NCI-H2107 treated with DMSO at 0.1 percent for 48 hours (cell line): ENCODE measurements around the gene GNAZ.
A peak's percentile ranks its signal among the peaks of the same experiment; 100 is the strongest.
"Not testable (repeated sequence)": the region's sequence is repeated elsewhere in the genome, so short reads cannot be mapped to it uniquely, and the experiment has no call there.

ENCODE experiments used
- DNase-seq: peaks from one replicate; lab custom pipeline; 2025; ENCODE audit not compliant: unreplicated experiment; lab: John Stamatoyannopoulos, UW

Gene GNAZ

GRCh38 chr22:23129149-23129548 lies 58.8 kb downstream of the GNAZ start:
- no peak for DNase-seq

DNA sequence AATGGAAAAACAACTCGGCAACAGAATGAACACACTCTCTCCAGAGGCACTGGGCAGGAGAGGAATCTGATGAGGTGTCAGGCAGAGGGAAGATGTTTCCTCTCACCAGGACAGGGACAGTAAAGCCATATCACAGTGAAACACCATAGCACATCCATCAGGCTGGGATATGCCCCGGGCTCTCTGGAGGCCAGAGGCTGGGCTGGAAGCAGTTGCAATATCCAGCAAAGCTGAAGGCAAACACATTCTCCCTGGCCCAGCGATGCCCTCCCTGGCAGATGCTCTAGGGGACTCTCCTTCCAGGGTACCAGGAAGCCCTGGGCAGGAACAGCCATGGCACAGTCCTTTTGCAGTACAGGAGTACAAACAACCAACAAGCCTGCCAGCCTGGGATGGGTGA lies 60.4 kb downstream of the GNAZ start:
- DNase-seq: no peak

DNA sequence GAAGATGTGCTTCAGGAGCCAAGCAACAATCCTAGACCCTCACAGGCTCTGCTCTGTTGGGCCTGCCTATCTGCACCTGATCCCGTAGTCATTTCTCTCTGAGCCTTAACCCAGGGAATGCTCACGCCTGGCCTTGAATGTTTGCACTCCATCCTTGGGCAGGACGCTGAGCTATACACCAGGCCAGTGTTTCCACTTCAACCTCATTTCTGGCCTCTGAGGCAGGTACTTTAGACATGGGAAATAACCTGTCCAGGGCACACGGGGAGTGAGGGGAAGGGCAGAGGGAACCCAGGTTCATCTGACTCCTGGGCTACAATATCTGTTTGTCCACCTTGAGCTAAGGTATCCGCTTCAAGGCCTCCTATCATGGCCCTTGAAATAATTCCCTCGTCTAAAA lies 61.6 kb downstream of the GNAZ start:
- no peak for DNase-seq

- DNase-seq: no peak
These were observed 62.2 kb downstream of the GNAZ start for GRCh38 chr22:23132376-23133091.

DNA sequence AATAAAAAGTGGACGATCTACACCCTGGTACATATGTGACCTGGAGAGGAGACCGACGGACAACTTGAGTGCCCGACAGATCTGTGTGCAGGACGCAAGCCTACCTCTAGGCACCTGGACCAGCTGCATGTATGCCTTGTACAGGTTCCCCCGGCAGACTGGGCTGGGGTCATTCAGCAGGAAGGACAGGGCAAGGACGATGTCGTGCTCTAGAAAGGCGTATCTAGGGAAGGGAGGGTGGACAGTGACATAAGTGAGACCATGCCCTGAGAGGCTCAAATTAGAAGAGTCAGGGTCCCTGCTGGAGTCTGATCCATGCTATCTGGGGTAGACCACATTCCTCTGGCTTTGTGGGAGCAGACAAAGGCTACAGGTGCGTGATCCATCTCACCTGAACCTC lies 63.6 kb downstream of the GNAZ start:
- DNase-seq: no peak

- DNase-seq: not testable (repeated sequence)
These were observed 66.7 kb downstream of the GNAZ start for GRCh38 chr22:23136991-23137390.

- DNase-seq: no peak
These were observed 67.1 kb downstream of the GNAZ start for GRCh38 chr22:23137468-23137867.

DNA sequence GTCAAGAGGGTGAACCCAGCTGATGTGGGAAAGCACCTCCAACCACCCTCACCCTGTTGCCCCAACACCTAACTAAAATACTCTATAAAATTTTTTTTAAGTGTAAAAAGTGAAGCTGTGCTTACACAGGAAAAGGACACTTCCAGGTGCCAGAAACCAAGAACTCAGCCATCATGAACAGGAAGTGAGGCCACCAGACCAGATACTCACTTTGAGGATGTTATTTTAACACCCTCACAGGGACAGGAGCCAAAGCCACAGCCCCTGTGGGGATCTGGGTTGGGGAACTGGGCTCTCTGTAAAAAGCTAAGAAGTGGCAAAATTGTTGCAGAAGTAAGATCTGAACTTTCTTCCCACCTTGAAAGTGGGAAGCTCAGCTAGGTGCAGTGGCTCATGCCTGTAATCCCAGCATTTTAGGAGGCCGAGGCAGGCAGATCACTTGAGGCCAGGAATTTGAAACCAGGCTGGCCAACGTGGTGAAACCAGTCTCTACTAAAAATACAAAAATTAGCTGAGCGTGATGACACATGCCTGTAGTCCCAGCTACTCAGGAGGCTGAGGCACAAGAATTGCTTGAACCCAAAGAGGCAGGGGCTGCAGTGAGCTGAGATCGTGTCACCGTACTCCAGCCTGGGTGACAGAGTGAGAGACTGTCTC lies 67.7 kb downstream of the GNAZ start:
- no peak for DNase-seq

- no peak for DNase-seq
These were observed 68.5 kb downstream of the GNAZ start for GRCh38 chr22:23138584-23139435.

DNA sequence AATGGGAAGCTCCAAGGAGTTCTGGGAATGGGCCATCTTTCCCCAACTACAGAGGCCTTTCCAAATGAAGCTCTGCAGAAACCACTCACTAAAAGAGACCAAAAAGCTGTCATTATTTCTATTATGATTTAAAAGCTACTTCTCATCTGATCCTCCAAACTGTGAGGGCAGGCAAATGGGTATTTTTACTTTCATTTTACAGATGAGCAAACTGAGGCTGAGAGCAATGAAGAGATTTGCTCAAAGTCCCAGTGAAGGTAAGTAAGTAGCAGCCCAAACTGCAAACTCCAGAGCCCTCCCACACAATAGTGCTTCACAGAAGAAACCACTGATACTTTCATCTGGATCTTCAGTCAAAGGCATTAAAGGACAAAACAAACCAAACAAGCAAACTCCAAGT lies 70.1 kb downstream of the GNAZ start:
- no peak for DNase-seq

DNA sequence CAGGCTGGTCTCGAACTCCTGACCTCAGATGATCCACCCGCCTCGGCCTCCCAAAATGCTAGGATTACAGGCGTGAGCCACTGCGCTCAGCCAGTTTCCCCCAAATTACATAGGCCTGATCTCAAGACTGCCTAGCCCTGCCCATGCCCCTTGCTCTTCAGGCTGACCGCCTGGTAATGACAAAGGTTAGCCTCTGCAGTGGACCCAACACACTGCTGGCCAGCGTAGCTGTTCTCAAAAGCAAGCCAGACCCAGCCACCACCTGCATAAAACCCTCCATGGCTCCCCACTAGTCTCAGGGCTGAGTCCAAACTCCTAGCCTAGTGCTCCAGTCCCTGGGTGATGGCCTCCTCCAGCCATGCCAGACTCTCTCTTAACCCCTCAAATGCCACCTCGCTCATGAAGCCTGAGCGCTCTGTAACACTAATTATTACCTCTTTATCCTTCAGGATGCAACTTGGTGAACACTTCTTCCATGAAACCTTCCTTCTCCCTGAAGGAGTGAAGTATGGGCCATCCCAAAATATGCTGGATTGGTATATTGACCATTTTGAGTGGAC lies 72.3 kb downstream of the GNAZ start:
- no peak for DNase-seq

- DNase-seq: no peak
These were observed 72.8 kb downstream of the GNAZ start for GRCh38 chr22:23143119-23143518.

DNA sequence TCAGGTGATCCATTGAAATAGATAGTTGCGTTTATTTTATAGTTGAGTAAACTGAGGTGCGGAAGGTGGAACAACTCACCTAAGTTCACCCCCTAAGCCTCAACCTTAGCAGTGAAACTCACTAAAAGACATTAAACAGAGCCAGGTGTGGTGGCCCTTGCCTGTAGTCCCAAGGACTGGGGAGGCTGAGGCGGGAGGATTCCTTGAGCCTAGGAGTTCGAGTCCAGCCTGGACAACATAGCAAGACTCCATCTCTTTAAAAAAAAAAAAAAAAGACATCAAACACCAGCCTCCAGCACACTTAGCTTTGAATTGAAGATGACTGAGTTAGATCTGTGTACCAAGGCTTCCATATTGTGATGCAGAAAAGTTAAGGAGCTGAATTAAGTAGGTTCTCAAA lies 74.1 kb downstream of the GNAZ start:
- no peak for DNase-seq

GRCh38 chr22:23144932-23145877 lies 74.9 kb downstream of the GNAZ start, which contains the start of gene RAB36:
TSS of gene RAB36 (plus strand) at chr22:23145477. CDS start at chr22:23146617, 1,140 bp downstream.
- peak; percentile 91 for DNase-seq

- DNase-seq: no peak
These were observed 75.7 kb downstream of the GNAZ start for GRCh38 chr22:23145878-23146470.

DNA sequence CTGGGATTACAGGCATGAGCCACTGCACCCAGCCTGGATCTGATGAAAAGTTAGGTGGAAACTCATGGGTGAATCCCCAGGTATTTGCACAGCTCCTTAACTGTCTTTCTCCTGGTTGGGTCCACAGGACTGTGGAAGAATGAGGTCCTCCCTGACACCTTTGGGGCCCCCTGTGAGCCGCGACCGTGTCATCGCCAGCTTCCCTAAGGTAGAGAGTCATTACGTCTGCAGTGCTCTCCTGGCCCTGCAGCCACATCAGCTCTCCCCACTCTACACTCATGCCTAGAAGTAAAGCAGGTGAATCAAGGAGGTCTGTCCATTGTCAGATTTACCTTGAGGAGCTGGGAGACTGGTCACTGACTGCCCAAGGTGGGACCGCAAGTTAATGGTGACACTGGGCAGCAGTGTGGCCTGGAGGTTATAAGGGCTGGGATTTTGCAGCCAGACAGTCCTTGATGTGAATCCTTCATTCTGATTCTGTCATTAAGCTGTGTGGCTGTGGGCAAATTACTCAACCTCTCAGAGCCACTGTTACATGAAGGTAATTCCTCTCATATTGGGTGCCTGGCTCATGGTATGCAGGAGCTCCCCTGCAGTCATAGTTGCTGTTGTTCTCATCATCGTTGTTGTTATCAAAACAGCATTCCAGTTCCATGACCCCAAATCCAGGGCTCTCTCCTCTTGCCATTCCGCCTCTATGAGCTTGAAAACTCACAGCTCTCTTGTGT lies 76.3 kb downstream of the GNAZ start:
- DNase-seq: no peak

- DNase-seq: peak; percentile 12
These were observed 77.5 kb downstream of the GNAZ start for GRCh38 chr22:23147617-23148387.

DNA sequence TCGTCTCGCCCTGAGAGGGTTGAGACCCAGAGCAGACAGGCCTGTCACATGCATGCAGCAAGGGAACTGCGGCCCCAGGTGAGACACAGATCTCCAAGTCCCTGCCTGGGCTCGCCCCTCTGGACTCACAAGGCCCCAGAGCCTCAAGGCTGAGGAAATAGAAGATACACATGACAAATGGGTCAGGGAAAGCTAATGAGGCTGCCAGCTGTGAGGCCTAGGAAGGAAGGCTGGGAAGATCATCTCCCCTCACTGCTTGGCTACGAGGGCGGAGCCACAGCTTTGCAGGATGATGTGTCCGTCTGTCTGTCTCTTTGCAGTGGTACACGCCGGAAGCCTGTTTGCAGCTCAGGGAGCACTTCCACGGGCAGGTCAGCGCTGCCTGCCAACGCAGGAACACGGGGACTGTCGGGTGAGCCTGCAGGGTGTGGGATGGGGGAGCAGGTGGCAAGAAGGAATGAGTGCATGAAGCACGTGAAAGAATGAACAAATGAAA lies 79.5 kb downstream of the GNAZ start:
- DNase-seq: no peak
